GM23248 (cell line): ENCODE data around the gene CNN2. TPM values are rescaled to one million over a fixed set of nuclear protein-coding genes. Genes with fewer than 3 reads are reported as not detected.
A peak's percentile ranks its signal among the peaks of the same experiment; 100 is the strongest.

ENCODE experiments used
- DNase-seq: peaks from one replicate; pipeline ENCODE4 v3.0.0-alpha.2; 2015
- H2AFZ ChIP-seq: fragments of 200-600 bp; sonication (generic); 2 replicates; pipeline ENCODE4 v1.6.1; 2016; ENCODE audit warnings: antibody characterized with exemption
- H3F3A ChIP-seq: fragments of 200-600 bp; sonication (generic); 2 replicates; pipeline ENCODE4 v1.6.1; 2016; ENCODE audit warnings: mild to moderate bottlenecking, antibody characterized with exemption, mixed run types; ENCODE audit not compliant: insufficient read depth
- H3K27ac ChIP-seq: fragments of 200-600 bp; sonication (generic); 2 replicates; pipeline ENCODE4 v1.5.1; 2016; ENCODE audit warnings: mild to moderate bottlenecking
- H3K27me3 ChIP-seq: fragments of 200-600 bp; sonication (generic); replicated peaks from 2 replicates; pipeline ENCODE4 v1.6.1; 2016; ENCODE audit warnings: mild to moderate bottlenecking; ENCODE audit not compliant: insufficient read depth
- H3K36me3 ChIP-seq: fragments of 200-600 bp; sonication (generic); 2 replicates; pipeline ENCODE4 v1.6.1; 2016; ENCODE audit warnings: low read depth, mild to moderate bottlenecking
- H3K4me1 ChIP-seq: fragments of 200-600 bp; sonication (generic); 2 replicates; pipeline ENCODE4 v1.6.1; 2016; ENCODE audit warnings: mild to moderate bottlenecking; ENCODE audit not compliant: insufficient read depth
- H3K4me2 ChIP-seq: fragments of 200-600 bp; sonication (generic); one replicate; pipeline ENCODE4 v1.6.1; 2016; ENCODE audit warnings: mild to moderate bottlenecking; ENCODE audit not compliant: unreplicated experiment
- H3K4me3 ChIP-seq: fragments of 200-600 bp; sonication (generic); 2 replicates; pipeline ENCODE4 v1.5.1; 2016; ENCODE audit warnings: mild to moderate bottlenecking
- H3K79me2 ChIP-seq: fragments of 200-600 bp; sonication (generic); 2 replicates; pipeline ENCODE4 v1.6.1; 2016; ENCODE audit warnings: mild to moderate bottlenecking; ENCODE audit not compliant: insufficient read depth
- H3K9ac ChIP-seq: fragments of 200-600 bp; sonication (generic); 2 replicates; pipeline ENCODE4 v1.6.1; 2016; ENCODE audit warnings: mild to moderate bottlenecking
- H3K9me2 ChIP-seq: fragments of 200-600 bp; sonication (generic); 2 replicates; pipeline ENCODE4 v1.6.1; 2016; ENCODE audit warnings: mixed run types, mild to moderate bottlenecking, moderate library complexity; ENCODE audit not compliant: insufficient read depth
- H3K9me3 ChIP-seq: fragments of 200-600 bp; sonication (generic); one replicate; pipeline ENCODE4 v1.6.1; 2017; ENCODE audit warnings: low read depth
- H4K20me1 ChIP-seq: fragments of 200-600 bp; sonication (generic); 2 replicates; pipeline ENCODE4 v1.6.0; 2016; ENCODE audit not compliant: insufficient read depth
- EZH2 ChIP-seq: fragments of 200-600 bp; sonication (generic); IDR thresholded peaks from 2 replicates; pipeline ENCODE4 v1.6.1; 2018; ENCODE audit warnings: antibody characterized with exemption, mild to moderate bottlenecking; ENCODE audit not compliant: insufficient read depth, poor library complexity, severe bottlenecking
- EZH2phosphoT487 ChIP-seq: fragments of 200-600 bp; sonication (generic); IDR thresholded peaks from 2 replicates; pipeline ENCODE4 v1.6.1; 2018; ENCODE audit warnings: antibody characterized with exemption, moderate library complexity, mild to moderate bottlenecking, low read depth; ENCODE audit not compliant: insufficient read depth
- WGBS, 2 experiments: methylation state at CpG; one replicate each; pipeline ENCODE4 v1.1.6; 2015 to 2017; ENCODE audit warnings: low lambda C conversion rate in 2 of 2, low coverage in 1 of 2; ENCODE audit errors: missing lambda C conversion rate in 2 of 2; 5-methylcytosine and 5-hydroxymethylcytosine counted together
- in situ Hi-C: fragments of 300-500 bp; cut with MboI; formaldehyde crosslinking; loops from 2 replicates; pipeline ENCODE4 v1.15.0; 2020
- polyA plus RNA-seq: library from polyadenylated mRNA; unstranded; fragments of >200 nt; fragmentation: Nextera tagmentation; extraction: Ambion mirVana; gene quantifications from 2 replicates; pipeline ENCODE4 v1.2.1, GENCODE V29; 2016
- total RNA-seq: library from RNA; depleted of rRNA; stranded (reverse); fragments of >200 nt; shearing (Covaris generic); gene quantifications from 2 replicates; pipeline ENCODE4 v1.2.3, GENCODE V29; 2014

CNN2 gene
- total and polyA plus RNA-seq, 2 experiments from 2014 or later: 244 to 400 TPM

DNA sequence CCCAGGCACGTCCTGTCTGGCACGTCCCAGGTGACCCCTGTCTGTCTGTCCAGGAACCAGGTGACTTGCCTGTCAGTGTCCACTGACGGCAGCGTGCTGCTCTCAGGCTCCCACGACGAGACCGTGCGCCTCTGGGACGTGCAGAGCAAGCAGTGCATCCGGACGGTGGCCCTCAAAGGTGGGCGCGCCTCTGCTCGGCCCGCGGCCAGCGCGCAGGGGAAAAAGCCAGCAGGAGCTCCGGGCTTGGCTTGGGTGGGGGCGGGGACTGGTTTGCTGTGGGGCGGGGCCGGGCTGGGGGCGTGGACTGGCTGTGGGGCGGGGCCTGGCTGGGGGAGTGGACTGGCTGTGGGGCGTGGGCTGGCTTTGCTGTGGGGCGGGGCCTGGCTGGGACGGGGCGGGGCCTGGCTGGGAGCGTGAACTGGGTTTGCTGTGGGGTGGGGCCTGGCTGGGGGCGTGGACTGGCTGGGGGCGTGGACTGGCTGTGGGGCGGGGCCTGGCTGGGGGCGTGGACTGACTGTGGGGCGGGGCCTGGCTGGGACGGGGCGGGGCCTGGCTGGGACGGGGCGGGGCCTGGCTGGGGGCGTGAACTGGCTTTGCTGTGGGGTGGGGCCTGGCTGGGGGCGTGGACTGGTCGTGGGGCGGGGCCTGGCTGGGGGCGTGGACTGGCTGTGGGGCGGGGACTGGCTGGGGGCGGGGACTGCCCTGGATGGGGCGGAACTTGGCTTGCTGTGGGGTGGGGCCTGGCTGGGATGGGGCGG, 35.1 kb upstream of the CNN2 start:
- Histone ChIP-seq H3K4me3 (no peak overlapping the region), H3K27me3 (peaks cover 6% of the 10 kb centered on the region; the same call in 1 of the 2 replicates), H3K9me3 (no peaks in the 10 kb centered on the region), H3K27ac (no peak overlapping the region), H3F3A (peaks cover 6% of the 10 kb centered on the region; the same call in 1 of the 2 replicates), H2AFZ (no peak overlapping the region), H3K4me2 (no peak overlapping the region), H3K79me2 (no peaks in the 10 kb centered on the region), H4K20me1 (no peaks in the 10 kb centered on the region), H3K9ac (no peak overlapping the region), H3K36me3 (no peaks in the 10 kb centered on the region; the same call in 1 of the 2 replicates), H3K9me2 (no peaks in the 10 kb centered on the region), H3K4me1 (no peaks in the 10 kb centered on the region)
- peak; percentile 75 for DNase-seq
- WGBS, 2 experiments: 83 to 99% methylated on average over 13 to 43 of the region's 47 CpGs
- no peak for TF ChIP-seq EZH2phosphoT487
- in situ Hi-C loops: no loop called here

DNA sequence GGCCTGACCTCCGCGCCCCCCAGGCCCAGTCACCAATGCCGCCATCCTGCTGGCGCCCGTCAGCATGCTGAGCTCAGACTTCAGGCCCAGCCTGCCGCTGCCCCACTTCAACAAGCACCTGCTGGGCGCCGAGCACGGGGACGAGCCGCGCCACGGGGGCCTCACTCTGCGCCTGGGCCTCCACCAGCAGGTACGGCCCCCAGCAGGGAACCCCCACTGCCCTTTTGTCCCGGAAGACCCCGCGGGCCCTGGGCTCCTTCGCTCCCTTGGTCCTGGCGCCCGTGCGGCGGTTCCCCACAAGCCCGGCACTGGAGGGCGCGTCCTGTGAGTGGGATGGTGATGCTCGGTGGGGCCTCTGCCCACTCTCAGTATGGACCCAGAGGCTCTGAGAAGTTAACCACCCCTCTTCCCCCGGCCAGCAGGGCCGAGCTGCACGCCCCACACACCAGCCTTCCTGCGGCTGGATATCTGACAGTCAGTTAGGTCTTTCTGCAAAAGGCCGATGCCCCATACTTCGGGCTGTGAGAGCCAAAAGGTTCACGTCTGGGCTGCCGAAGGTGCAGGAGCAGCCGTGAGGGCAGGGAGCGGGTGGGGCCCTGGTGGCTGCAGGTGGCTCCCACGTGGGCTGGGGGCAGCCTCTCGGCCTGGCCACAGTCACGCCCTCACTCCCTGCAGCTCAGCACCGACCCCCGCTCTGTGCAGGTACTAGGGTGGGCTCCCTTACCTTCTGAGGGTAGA, 34.3 kb upstream of the CNN2 start:
- H3K27ac ChIP-seq: no peak overlapping the region
- H3F3A ChIP-seq: peaks cover 6% of the 10 kb centered on the region; the same call in 1 of the 2 replicates
- no peaks in the 10 kb centered on the region for H4K20me1 ChIP-seq
- peaks cover 8% of the 10 kb centered on the region; the same call in 1 of the 2 replicates for H3K27me3 ChIP-seq
- no peaks in the 10 kb centered on the region for H3K79me2 ChIP-seq
- in situ Hi-C loops: no loop called here
- no peak for DNase-seq
- H3K4me2 ChIP-seq: no peak overlapping the region
- H3K36me3 ChIP-seq: no peaks in the 10 kb centered on the region; the same call in 1 of the 2 replicates
- H3K9ac ChIP-seq: no peak overlapping the region
- no peaks in the 10 kb centered on the region for H3K9me2 ChIP-seq
- no peak overlapping the region for H3K4me3 ChIP-seq
- H3K9me3 ChIP-seq: no peaks in the 10 kb centered on the region
- 95 to 96% methylated on average over 26 to 41 of the region's 42 CpGs for WGBS, 2 experiments
- no peak overlapping the region for H2AFZ ChIP-seq
- no peaks in the 10 kb centered on the region for H3K4me1 ChIP-seq
- TF ChIP-seq EZH2phosphoT487 (no peak), EZH2 (no peak)

DNA sequence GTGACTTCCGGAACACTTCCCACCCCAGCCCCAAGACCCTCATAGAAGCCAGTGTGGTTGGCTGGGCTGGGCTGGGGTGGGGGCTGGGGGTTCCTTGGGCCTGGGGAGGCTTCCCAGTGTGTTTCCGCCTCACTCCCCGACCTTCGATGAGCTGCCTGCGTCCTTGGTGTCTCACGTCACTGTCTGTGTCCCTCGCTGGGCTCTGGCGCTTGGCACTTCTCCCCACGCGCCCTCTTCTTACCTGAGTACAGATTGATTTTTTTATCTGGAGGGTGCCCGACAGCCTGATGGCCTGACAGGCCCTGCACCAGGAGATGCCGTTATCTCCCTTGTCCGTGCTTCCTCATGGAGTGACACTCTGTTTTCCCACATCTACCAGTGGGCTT, 33.7 kb upstream of the CNN2 start:
- Histone ChIP-seq H3F3A (peaks cover 6% of the 10 kb centered on the region; the same call in 1 of the 2 replicates), H3K9me2 (no peaks in the 10 kb centered on the region), H3K27ac (no peak overlapping the region), H3K79me2 (no peaks in the 10 kb centered on the region), H3K4me1 (no peaks in the 10 kb centered on the region), H3K27me3 (peaks cover 13% of the 10 kb centered on the region), H3K9me3 (no peaks in the 10 kb centered on the region), H3K36me3 (no peaks in the 10 kb centered on the region; the same call in 1 of the 2 replicates), H3K9ac (no peak overlapping the region), H3K4me3 (no peak overlapping the region), H3K4me2 (no peak overlapping the region), H4K20me1 (no peaks in the 10 kb centered on the region), H2AFZ (no peak overlapping the region)
- WGBS, 2 experiments: 96 to 97% methylated on average over 11 to 13 of the region's 13 CpGs
- TF ChIP-seq EZH2phosphoT487 (no peak), EZH2 (no peak)
- in situ Hi-C loops: no loop called here
- no peak for DNase-seq

DNA sequence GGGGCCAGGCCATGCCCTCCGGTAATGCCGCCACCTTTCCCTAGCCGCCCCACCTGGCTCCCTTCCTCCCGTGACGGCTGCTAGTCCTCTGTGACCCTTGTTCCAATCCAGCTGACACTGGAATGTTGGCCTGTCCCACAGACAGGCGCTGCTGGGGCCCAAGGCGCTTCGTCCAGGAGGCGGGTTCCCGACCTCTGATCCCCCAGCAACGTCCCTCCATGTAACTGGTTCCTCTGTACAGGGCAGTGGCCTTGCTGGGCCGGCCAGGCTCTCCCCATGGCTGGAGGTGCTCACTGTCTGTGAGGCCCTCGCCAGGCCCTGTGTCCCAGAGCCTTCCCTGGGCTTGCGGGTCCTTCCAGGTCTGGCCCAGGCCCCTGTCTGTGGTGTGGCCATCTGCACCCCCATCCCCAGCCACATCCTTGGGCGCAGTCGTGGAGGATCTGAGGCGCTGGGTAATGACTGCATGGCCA, 33.0 kb upstream of the CNN2 start:
- DNase-seq: no peak
- Histone ChIP-seq H3K4me3 (no peak overlapping the region), H2AFZ (no peak overlapping the region), H3K4me2 (no peak overlapping the region), H3K79me2 (no peaks in the 10 kb centered on the region), H3K4me1 (no peaks in the 10 kb centered on the region), H3K36me3 (no peaks in the 10 kb centered on the region; the same call in 1 of the 2 replicates), H3K27me3 (peaks cover 18% of the 10 kb centered on the region), H3F3A (peaks cover 6% of the 10 kb centered on the region; the same call in 1 of the 2 replicates), H4K20me1 (no peaks in the 10 kb centered on the region), H3K9me2 (no peaks in the 10 kb centered on the region), H3K9ac (no peak overlapping the region), H3K27ac (no peak overlapping the region), H3K9me3 (no peaks in the 10 kb centered on the region)
- 88 to 91% methylated on average over 17 of the region's 17 CpGs for WGBS, 2 experiments
- in situ Hi-C loops: no loop called here
- no peak for TF ChIP-seq EZH2phosphoT487
- no peak for TF ChIP-seq EZH2
